Hematopoietic multipotent progenitor cell treated with erythropoietin and hydrocortisone succinate and interleukin-3 and kit ligand, for 8 days (in vitro differentiated cells): Measurements from ENCODE around the gene ANKRD34C.
"Not testable (repeated sequence)": the region's sequence is repeated elsewhere in the genome, so short reads cannot be mapped to it uniquely, and the experiment has no call there.

Experiments
- DNase-seq: peaks from one replicate; pipeline ENCODE4 v3.0.0-alpha.2; 2015

The ANKRD34C gene

DNA sequence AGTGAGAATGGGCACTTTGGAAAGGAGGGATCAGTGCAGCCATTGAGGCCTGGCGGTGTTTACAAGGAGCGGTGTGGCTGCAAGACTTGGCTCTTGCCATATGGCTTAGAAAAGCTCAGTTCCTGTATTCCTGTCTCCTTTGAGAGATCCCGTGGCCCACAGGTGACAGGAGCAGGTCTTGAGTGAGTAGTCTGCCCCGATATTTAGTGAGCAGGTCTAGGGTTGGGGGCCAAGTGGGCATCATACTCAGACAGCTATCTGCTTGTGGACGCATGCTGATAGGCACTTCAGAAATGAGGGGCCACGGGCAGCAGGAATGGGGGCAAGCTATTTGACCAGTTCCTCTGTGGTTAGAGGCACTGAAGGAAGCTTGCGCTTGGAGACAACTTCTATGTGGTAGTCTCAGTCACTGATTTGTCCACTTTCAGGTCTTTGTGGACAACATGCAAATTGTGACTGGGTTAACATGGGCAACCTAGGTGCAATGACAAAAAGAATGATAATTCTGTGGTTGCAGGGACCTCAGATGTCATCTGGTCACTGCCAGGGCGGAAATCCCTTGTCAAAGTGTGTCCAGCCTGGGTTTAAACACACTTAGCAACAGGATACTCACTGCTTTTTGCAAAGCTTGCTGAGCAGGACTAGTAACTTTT, 29.5 kb downstream of the ANKRD34C start:
- peak; percentile 12 for DNase-seq

DNA sequence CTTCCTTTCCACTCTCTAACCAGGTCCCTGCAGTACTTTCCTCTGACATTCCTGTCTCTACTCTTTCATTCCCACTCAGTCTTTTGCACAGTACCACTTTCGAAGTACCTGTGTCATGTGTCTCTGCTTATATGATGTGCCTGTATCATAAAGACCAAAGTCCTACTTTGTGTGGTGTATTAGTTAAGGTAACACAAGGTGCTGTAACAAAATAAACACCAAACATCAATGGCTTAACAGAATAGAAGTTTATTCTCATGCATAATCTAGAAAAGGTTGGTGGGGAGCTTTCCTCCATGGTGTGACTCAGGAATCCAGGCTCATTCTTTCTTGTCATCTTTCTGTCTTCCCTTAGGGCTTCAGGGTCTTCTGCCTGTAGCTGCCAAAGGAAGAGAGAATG, 31.7 kb downstream of the ANKRD34C start:
- DNase-seq = no peak

DNA sequence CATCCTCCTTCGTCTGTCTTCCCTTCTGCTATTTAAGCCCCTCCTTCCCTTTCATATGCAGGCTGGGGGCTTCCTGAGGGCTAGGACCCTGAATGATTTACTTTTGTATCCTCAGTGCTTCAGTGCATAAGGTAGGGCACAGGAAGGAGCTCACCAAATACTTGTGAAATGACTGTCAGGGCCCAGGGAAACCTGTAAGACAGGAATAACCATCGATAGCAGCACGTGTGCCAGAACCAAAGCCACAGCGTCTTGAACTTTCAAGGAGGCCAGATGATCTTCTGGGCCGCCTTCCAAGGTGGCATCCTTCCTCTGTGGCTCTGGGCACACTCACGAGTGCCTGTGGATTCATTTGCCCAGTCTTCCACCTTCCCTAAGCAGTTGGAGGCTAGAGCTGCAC, 32.3 kb downstream of the ANKRD34C start:
- no peak for DNase-seq

DNA sequence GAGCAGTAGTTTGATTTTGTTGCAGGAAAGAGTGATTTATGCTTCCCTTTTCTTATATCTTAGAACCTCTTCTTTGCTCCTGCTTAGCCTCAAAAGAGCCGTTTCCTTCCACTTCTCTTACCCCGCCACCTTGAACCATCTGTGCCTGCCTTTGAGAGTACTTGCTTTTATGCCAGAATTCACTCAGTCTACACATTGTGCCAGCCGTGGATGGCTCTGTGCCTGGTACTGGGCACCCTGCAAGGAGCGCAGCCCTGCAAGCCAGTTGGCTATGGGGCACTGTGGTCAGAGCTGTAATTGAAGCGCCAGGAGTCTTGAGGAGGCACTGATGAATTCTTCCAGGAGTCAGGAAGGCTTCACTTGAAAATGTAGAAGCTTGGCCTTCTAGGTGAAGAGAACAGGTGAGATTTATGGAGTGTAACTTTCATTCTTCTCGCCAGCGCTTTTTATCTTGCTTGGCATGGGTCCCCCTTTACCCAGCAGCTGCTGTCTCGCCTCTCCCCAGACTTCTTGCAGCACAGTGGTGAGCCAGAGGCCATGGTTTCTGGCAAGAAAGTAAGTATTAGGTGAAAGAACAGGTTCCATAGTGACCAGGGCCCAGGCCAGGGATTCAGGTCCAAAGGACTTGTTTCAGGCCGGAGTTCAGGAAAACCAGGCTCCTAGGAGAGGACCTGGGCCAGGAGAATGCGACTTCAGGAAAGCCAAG, 33.3 kb downstream of the ANKRD34C start:
- DNase-seq = no peak

DNA sequence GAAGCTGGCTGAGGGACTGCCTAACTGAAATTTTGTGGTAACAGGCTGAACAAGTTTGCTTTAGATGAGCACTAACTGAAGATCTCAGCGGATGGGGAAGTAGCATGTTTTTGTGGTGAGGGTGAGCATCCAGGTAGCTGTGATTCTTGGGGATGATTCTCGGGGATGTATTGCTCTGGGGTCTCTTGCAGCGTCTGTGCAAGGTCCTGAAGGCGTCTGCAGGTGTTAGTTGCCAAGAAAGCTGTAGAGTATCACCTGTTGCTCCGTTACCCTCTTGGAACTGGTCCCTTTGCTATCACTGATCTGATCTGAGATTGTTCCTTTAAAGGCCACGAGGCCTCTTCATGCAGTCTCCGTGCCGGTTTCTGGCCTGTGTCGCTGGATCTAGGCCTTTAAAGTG, 34.3 kb downstream of the ANKRD34C start:
- DNase-seq = no peak

DNA sequence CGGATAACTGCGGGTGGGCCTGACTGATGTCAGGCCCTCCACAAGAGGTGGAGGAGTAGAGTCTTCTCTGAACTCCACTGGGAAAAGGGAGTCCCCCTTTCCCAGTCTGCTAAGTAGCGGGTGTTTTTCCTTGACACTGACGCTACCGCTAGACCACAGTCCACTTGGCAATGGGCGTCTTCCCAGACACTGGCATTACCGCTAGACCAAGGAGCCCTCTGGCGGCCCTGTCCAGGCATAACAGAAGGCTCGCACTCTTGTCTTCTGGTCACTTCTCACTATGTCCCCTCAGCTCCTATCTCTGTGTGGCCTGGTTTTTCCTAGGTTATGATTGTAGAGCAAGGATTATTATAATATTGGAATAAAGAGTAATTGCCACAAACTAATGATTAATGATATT, 37.5 kb downstream of the ANKRD34C start:
- not testable (repeated sequence) for DNase-seq

DNA sequence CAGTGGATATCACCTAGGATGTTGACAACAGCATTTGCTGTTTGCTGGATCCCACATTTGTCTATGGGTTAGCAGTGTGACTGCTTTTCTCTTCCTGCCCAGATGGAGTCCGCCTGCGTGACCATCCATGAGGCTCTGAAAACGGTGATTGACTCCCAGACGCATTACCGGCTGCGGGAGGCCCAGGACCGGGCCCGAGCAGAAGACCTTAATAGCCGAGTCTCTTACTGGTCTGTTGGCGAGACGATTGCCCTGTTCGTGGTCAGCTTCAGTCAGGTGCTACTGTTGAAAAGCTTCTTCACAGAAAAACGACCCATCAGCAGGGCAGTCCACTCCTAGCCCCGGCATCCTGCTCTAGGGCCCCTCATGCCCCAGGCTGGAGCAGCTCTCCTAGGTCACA, 39.4 kb downstream of the ANKRD34C start:
- DNase-seq = no peak

DNA sequence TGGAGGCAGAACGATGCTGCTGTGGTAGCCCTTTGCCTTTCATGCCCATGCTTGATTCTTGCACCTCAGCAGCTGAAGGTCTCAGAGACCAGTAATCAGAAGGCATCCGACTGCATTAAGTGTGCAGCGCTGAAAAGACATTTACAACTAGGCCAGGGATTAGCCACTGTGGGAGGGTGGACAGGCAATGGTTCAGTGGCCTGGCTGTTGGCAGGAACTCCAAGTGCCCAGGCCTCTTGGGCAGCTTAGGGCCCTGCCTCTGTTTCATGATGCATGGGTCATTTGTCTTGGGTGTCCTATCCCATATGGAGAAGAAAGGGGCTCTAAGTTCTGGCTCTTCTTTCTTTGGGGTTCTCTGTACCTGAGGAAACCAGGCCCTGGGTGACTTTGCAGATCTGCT, 39.8 kb downstream of the ANKRD34C start:
- no peak for DNase-seq

DNA sequence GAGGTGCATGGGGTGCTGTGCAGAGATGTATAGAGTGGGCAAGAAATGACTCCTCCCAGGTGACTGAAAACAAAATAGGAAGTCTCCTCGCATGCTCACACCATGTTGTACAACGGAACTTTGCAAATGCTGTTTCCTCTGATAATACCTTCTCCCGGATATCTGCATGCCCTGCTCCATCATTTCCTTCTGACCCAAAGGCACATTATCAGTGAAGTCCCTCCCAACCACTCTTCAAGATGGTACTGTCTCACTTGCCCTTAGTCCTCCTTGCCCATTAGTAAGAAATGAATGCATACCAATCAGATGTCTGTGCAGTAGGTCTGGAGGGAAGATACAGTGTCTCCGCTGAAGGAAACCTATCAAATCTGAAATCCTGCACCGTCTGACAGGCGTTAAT, 40.4 kb downstream of the ANKRD34C start:
- peak; percentile 93 for DNase-seq

DNA sequence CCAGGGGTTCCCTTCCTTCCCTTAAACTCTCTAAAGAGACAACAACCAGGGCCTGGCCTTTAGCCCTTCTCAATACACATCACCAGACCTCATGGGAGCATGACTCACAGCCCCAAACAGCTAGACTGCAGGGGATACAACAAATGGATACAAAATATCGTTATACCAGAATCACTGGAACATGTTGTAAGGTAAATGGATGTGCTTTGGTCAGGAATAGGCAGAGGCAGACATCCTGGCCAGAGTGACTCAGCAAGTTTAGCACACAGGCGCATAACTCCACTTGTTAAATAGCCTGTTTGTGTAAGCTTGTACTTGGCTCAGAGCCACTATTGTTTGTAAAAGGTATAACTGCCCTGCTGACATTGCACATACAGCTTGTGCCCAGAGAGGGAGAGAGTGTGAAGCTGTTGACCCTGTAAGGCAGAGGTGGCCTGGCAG, 46.7 kb downstream of the ANKRD34C start:
- DNase-seq = peak; percentile 37
